GM10248 (cell line): Measurements from ENCODE around the gene PIEZO2.

ENCODE experiments used
- CTCF ChIA-PET: fragments of 300-600 bp; sonication (Branson Sonifier 250); formaldehyde crosslinking; extraction: SDS; loops from one replicate; lab custom pipeline; 2021; ENCODE audit warnings: antibody characterized with exemption; lab: Yijun Ruan, JAX
- POLR2A ChIA-PET: fragments of 350-650 bp; sonication (Branson Sonifier 250); formaldehyde crosslinking; extraction: SDS; loops from one replicate; lab custom pipeline; 2020; ENCODE audit warnings: antibody characterized with exemption; lab: Yijun Ruan, JAX
- DNase-seq: peaks from one replicate; pipeline ENCODE4 v3.0.0; 2012; ENCODE audit errors: extremely low spot score
- TF ChIP-seq, protein P1 (sequence below): IDR thresholded peaks from 2 replicates; pipeline ENCODE4 v1.5.1; 2012; ENCODE audit warnings: mild to moderate bottlenecking, low read depth; ENCODE audit errors: extremely low read depth, missing control alignments, control extremely low read depth

PIEZO2 gene

DNA sequence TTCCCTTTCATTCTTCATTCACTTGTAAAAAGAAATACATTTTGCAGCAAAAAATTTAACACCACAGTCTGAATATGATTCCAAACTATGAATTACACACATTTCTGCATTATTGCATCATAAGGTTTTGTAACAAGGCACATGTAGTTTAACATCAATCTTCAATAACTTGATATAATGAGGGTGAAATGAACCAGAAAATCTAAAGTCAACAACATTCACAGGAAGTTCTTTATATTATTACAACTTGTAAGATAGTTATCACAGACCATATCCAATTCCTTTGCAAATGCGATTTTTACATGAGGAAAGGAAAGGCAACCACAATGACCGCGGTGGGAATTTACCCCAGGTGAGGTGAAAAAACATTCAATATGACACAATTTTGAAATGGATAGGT lies 410.2 kb downstream of the PIEZO2 start:
- CTCF ChIA-PET, result interaction anchor here (1.2 kb wide), 1 partner anchor 16 kb away, joined by 3 read pairs; no protein-coding TSS in a partner anchor
- TF ChIP-seq, protein P1, sequence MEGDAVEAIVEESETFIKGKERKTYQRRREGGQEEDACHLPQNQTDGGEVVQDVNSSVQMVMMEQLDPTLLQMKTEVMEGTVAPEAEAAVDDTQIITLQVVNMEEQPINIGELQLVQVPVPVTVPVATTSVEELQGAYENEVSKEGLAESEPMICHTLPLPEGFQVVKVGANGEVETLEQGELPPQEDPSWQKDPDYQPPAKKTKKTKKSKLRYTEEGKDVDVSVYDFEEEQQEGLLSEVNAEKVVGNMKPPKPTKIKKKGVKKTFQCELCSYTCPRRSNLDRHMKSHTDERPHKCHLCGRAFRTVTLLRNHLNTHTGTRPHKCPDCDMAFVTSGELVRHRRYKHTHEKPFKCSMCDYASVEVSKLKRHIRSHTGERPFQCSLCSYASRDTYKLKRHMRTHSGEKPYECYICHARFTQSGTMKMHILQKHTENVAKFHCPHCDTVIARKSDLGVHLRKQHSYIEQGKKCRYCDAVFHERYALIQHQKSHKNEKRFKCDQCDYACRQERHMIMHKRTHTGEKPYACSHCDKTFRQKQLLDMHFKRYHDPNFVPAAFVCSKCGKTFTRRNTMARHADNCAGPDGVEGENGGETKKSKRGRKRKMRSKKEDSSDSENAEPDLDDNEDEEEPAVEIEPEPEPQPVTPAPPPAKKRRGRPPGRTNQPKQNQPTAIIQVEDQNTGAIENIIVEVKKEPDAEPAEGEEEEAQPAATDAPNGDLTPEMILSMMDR, result no peak
- no peak for DNase-seq
- POLR2A ChIA-PET, result no interaction called here

DNA sequence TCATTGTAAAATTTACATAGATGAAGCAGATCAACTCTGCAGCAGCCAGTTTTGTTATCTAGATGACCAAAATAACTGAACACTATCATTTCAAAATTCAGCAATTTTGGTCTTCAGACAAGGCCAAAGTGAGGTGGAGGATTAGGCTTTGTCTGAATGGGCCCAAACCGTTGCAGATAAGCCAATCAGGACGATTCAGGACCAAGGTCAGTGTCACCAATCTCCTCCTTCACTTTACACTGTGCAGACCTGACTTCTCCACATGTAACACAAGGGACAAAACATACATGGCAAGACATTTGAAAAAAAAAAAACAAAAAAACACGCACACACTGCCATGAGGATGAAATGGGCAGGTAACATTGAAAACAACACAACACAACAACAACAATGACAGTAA lies 412.4 kb downstream of the PIEZO2 start:
- TF ChIP-seq, protein P1, result no peak
- POLR2A ChIA-PET, result no interaction called here
- no peak for DNase-seq
- CTCF ChIA-PET, result interaction anchor here (1.1 kb wide), 1 partner anchor 23 kb away, joined by 3 read pairs; no protein-coding TSS in a partner anchor

DNA sequence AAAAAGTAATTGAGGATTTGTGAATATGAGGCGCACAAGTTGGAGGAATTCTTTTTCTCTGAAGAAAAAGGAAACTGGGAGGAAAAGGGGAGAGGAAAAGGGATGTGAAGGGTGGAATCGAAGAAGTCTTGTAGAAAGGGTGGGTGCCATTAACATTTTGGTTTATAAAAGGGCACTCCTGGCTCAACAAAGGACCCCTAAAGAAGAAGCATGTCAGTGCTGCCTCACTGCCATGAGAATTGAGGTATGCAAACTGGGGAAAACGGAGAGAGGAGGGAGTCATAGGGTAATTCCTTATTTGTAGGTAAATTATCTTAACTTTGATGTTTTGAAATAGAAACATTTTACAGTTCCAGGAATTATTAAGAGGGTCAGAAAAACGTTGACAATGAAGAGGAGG lies 416.4 kb downstream of the PIEZO2 start:
- ChIA-PET POLR2A (no interaction called here), CTCF (interaction anchor here (1.0 kb wide), 1 partner anchor 10 kb away, joined by 5 read pairs; no protein-coding TSS in a partner anchor)
- DNase-seq, result no peak
- TF ChIP-seq, protein P1, result no peak

DNA sequence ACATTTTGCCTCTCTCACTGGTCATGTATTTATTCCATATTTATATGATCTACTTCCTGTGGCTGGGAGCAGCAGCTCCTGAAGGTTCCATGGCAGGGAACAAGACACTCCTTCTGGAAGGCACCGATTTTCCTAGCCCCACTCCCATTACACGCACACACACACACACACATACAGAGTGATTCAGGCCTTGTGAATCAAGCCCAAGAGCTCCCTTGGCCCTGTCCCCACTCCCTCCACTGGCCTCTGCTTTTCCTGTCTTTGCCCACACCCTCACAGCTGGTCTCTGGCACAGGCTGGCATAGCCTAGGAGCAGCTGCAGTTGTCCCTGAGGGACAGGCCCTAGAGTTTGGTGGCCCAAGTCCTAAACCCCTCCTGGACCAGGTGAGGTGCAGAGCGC lies 421.9 kb downstream of the PIEZO2 start:
- POLR2A ChIA-PET, result no interaction called here
- TF ChIP-seq, protein P1, result no peak
- CTCF ChIA-PET, result interaction anchor here (1.3 to 1.5 kb wide), 2 partner anchors 11 to 29 kb away, joined by 3 to 4 read pairs; no protein-coding TSS in a partner anchor
- no peak for DNase-seq

DNA sequence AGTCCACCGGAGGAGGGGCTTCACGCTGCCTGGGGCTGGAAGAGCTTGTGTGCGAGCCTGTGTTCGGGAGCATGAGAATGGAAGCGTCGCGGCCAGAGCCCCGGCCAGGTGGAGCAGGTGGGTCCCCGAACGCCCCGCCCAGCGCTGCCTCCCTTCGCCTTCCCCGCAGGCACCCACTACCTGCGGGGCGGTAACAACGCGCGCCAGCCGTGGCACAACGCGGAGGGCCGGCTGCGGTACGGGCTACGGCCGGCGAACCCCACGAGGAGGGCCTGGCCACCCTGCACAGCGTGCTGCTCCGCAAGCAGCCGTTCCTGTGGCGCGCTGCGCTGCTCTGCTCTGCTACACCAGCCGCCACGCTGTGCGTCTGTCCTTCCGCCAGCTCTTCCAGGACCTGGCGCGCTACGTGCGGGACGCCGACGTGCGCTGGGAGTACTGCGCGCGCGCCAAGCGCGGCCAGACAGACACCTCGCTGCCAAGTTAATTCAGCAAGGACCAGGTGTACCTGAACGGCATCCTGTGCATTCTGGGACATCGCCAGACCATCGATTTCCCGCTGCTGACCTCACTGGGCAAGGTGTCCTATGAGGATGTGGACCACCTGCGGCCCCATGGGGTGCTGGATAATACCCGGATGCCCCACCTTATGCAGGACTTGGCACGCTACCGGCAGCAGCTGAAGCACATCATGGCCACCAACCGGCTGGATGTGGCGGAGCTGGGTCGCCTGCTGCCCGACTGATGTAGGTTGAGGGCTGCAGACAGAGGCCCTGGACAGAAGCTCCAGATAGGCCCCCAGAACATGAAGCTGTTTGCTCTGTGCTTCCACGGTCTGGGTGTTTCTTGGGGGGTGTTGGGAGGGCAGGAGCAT lies 422.9 kb downstream of the PIEZO2 start:
- POLR2A ChIA-PET, result no interaction called here
- TF ChIP-seq, protein P1, result no peak
- CTCF ChIA-PET, result interaction anchor here (1.5 kb wide), 1 partner anchor 10 kb away, joined by 4 read pairs; no protein-coding TSS in a partner anchor
- no peak for DNase-seq

DNA sequence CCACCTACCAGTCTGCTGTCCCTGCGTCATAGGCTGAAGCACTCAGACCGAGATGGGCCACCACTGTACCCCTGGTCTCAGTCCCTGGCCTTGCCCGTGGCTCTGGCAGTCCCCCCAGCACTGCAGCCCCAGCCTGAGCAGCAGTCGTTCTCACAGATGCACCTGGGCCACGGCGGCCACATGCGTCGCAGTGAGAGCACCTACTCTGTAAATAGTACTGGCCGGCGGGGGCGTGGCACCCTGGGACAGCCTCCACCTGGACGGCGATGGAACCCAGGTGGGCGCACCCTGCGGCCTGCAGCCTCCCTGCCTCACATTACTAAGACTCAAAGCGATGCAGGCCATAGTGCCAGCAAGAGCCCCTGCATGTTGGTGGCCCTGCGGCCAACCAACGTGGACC lies 424.7 kb downstream of the PIEZO2 start:
- POLR2A ChIA-PET, result no interaction called here
- CTCF ChIA-PET, result no interaction called here
- no peak for DNase-seq
- TF ChIP-seq, protein P1, result no peak
